Neural cell (in vitro differentiated cells): Measurements from ENCODE around the gene TRIM32. TPM values are rescaled to one million over a fixed set of nuclear protein-coding genes. Genes with fewer than 3 reads are reported as not detected.

Source experiments
- H2AFZ ChIP-seq: fragments of 200-600, 300-800 bp; sonication (generic), shearing (Covaris generic); 2 replicates; pipeline ENCODE4 v1.6.0; 2014; ENCODE audit warnings: low read depth, mild to moderate bottlenecking, antibody characterized with exemption, low read length, moderate library complexity
- H3F3A ChIP-seq: fragments of 200-600 bp; shearing (Covaris generic); 2 replicates; pipeline ENCODE4 v1.6.1; 2016; ENCODE audit warnings: mild to moderate bottlenecking, moderate library complexity, mixed read lengths, antibody characterized with exemption, low read length; ENCODE audit not compliant: insufficient read depth, poor library complexity, severe bottlenecking
- H3K27ac ChIP-seq: fragments of 200-600, 300-800 bp; sonication (generic), shearing (Covaris generic); 2 replicates; pipeline ENCODE4 v1.5.1; 2014; ENCODE audit warnings: mild to moderate bottlenecking, low read length, moderate library complexity
- H3K27me3 ChIP-seq: fragments of 300-800, 200-600 bp; sonication (generic), shearing (Covaris generic); 2 replicates; pipeline ENCODE4 v1.6.0; 2014; ENCODE audit warnings: mild to moderate bottlenecking, low read depth, low read length, moderate library complexity; ENCODE audit not compliant: insufficient read depth
- H3K36me3 ChIP-seq: fragments of 300-800, 200-600 bp; sonication (generic), shearing (Covaris generic); 2 replicates; pipeline ENCODE4 v1.5.1; 2014; ENCODE audit warnings: mild to moderate bottlenecking, antibody characterized with exemption, low read length, moderate library complexity; ENCODE audit not compliant: insufficient read depth
- H3K4me2 ChIP-seq: fragments of 300-800, 200-600 bp; sonication (generic), shearing (Covaris generic); 2 replicates; pipeline ENCODE4 v1.6.0; 2014; ENCODE audit warnings: mild to moderate bottlenecking, low read length
- H3K4me3 ChIP-seq: fragments of 300-800, 200-600 bp; sonication (generic), shearing (Covaris generic); 2 replicates; pipeline ENCODE4 v1.5.1; 2014; ENCODE audit warnings: mild to moderate bottlenecking, low read length, moderate library complexity
- H3K79me2 ChIP-seq: fragments of 200-600 bp; shearing (Covaris generic); replicated peaks from 2 replicates; pipeline ENCODE4 v1.6.0; 2014; ENCODE audit warnings: mild to moderate bottlenecking, low read length, moderate library complexity; ENCODE audit not compliant: insufficient read depth
- H3K9ac ChIP-seq: fragments of 300-800, 200-600 bp; sonication (generic), shearing (Covaris generic); 2 replicates; pipeline ENCODE4 v1.6.1; 2016; ENCODE audit warnings: mild to moderate bottlenecking, low read length, mixed read lengths
- H3K9me2 ChIP-seq: fragments of 200-600 bp; shearing (Covaris generic); 2 replicates; pipeline ENCODE4 v1.6.1; 2016; ENCODE audit warnings: mild to moderate bottlenecking, low read length, mixed read lengths; ENCODE audit not compliant: insufficient read depth
- H3K9me3 ChIP-seq: fragments of 200-600, 300-800 bp; sonication (generic), shearing (Covaris generic); 2 replicates; pipeline ENCODE4 v1.6.1; 2016; ENCODE audit warnings: mild to moderate bottlenecking, mixed run types, low read length, moderate library complexity, mixed read lengths
- H4K20me1 ChIP-seq: fragments of 200-600 bp; shearing (Covaris generic); 2 replicates; pipeline ENCODE4 v1.6.1; 2016; ENCODE audit warnings: mild to moderate bottlenecking, mixed run types; ENCODE audit not compliant: insufficient read depth
- CTCF ChIP-seq: fragments of 450-650 bp; IDR thresholded peaks from 2 replicates; pipeline ENCODE4 v1.5.1; 2014; ENCODE audit warnings: antibody characterized with exemption, mild to moderate bottlenecking, moderate library complexity; ENCODE audit not compliant: poor library complexity, severe bottlenecking
- EP300 ChIP-seq: fragments of 450-650 bp; conservative IDR thresholded peaks from 2 replicates; pipeline ENCODE4 v1.6.1; 2014; ENCODE audit warnings: antibody characterized with exemption, mild to moderate bottlenecking, moderate library complexity; ENCODE audit not compliant: poor library complexity, severe bottlenecking
- EZH2 ChIP-seq: fragments of 200-600, 300-800 bp; shearing (Covaris generic), sonication (generic); IDR thresholded peaks from 2 replicates; pipeline ENCODE4 v1.6.1; 2014; ENCODE audit warnings: antibody characterized with exemption, low read length, borderline replicate concordance, mild to moderate bottlenecking; ENCODE audit not compliant: insufficient read depth, poor library complexity, severe bottlenecking
- MXI1 ChIP-seq: fragments of 450-650 bp; conservative IDR thresholded peaks from 2 replicates; pipeline ENCODE4 v1.6.1; 2014; ENCODE audit warnings: antibody characterized with exemption, mild to moderate bottlenecking; ENCODE audit not compliant: poor library complexity, severe bottlenecking
- POLR2AphosphoS5 ChIP-seq: IDR thresholded peaks from 2 replicates; pipeline ENCODE4 v1.6.1; 2012
- RAD21 ChIP-seq: fragments of 450-650 bp; conservative IDR thresholded peaks from 2 replicates; pipeline ENCODE4 v1.6.1; 2014; ENCODE audit warnings: antibody characterized with exemption, mild to moderate bottlenecking, moderate library complexity
- REST ChIP-seq: IDR thresholded peaks from 2 replicates; pipeline ENCODE4 v1.6.1; 2012; ENCODE audit warnings: borderline replicate concordance
- SMC3 ChIP-seq: fragments of 450-650 bp; conservative IDR thresholded peaks from 2 replicates; pipeline ENCODE4 v1.6.1; 2014; ENCODE audit warnings: antibody characterized with exemption, mild to moderate bottlenecking, moderate library complexity; ENCODE audit not compliant: poor library complexity
- TAF1 ChIP-seq: IDR thresholded peaks from 2 replicates; pipeline ENCODE4 v1.6.1; 2012; ENCODE audit warnings: low read depth
- polyA plus RNA-seq: library from polyadenylated mRNA; depleted of rRNA; stranded (reverse); fragments of >200 nt; gene quantifications from 2 replicates; pipeline ENCODE4 v1.2.3, GENCODE V29; 2014

The TRIM32 gene
- polyA plus RNA-seq, 1 donor from 2014 or later = 9.1 TPM

GRCh38 chr9:116686693-116687073 is 422 bp upstream of the TRIM32 start:
- Histone ChIP-seq H4K20me1 (no peaks in the 10 kb centered on the region), H3F3A (no peaks in the 10 kb centered on the region), H3K27ac (peak overlapping the region; percentile 64), H3K36me3 (no peaks in the 10 kb centered on the region), H3K27me3 (no peaks in the 10 kb centered on the region), H3K4me2 (peak overlapping the region; percentile 22), H3K9ac (peak overlapping the region; percentile 82), H2AFZ (peak overlapping the region; percentile 71), H3K9me3 (no peaks in the 10 kb centered on the region), H3K79me2 (peaks cover 21% of the 10 kb centered on the region), H3K9me2 (no peaks in the 10 kb centered on the region), H3K4me3 (peak overlapping the region; percentile 72)
- no peak for TF ChIP-seq CTCF
- no peak for TF ChIP-seq TAF1

- Histone ChIP-seq H3K79me2 (peaks cover 21% of the 10 kb centered on the region), H3K27ac (peak overlapping the region; percentile 64), H2AFZ (peak overlapping the region; percentile 71), H3K9me2 (no peaks in the 10 kb centered on the region), H3F3A (no peaks in the 10 kb centered on the region), H3K9me3 (no peaks in the 10 kb centered on the region), H3K36me3 (no peaks in the 10 kb centered on the region), H3K4me2 (peak overlapping the region; percentile 69), H3K4me3 (peak overlapping the region; percentile 72), H4K20me1 (no peaks in the 10 kb centered on the region), H3K27me3 (no peaks in the 10 kb centered on the region), H3K9ac (peak overlapping the region; percentile 82)
- peak; percentile 46 for TF ChIP-seq MXI1
- TF ChIP-seq REST = no peak
- TF ChIP-seq RAD21 = peak; percentile 31
- no peak for TF ChIP-seq EP300
- no peak for TF ChIP-seq POLR2AphosphoS5
- peak; percentile 24 for TF ChIP-seq SMC3
- TF ChIP-seq EZH2 = no peak
- TF ChIP-seq TAF1 = no peak
- TF ChIP-seq CTCF = no peak
These were observed 640 bp downstream of the TRIM32 start for GRCh38 chr9:116687754-116688135.
